HS-5 (cell line): ENCODE data around the gene TPM1.

Experiments used
- DNase-seq: peaks from one replicate; pipeline ENCODE4 v3.0.0-alpha.2; 2012; ENCODE audit warnings: low read depth

The TPM1 gene

DNA sequence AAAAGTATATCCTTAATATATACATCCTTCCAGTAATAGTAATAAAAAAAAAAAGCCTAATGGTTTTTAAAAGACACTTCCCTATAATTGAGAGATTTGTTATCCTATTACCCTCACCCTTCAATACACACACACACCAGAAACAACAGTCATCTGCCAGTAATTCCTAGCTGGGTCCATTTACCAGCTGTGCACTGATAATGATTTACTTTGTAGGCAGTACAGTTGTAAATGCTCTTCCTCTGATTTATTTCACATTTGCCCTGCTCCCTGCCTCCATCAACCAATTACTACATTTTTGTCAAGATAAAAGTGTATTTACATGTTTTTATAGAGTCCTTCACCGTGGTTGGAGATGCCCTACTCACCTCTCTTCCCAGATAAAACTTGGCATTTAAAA lies 12.4 kb downstream of the TPM1 start:
- DNase-seq: no peak

DNA sequence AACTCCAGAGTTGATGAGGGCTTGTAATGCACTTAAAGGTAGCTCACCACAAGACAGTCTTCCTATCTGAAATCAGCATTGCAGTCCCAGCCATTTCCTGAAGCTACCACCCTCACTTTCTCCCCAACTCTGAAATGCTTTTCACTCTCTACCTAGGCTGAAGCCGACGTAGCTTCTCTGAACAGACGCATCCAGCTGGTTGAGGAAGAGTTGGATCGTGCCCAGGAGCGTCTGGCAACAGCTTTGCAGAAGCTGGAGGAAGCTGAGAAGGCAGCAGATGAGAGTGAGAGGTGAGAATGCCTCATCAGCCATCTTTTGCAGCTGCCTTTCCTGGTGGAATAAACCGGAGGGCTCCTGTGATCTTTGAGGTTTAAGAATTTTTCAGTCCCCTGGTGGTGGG lies 14.3 kb downstream of the TPM1 start:
- DNase-seq: no peak

- no peak for DNase-seq
Measured at GRCh38 chr15:63057468-63058345, 15.2 kb downstream of the TPM1 start.

- DNase-seq: no peak
Measured at GRCh38 chr15:63059075-63059474, 16.5 kb downstream of the TPM1 start.

DNA sequence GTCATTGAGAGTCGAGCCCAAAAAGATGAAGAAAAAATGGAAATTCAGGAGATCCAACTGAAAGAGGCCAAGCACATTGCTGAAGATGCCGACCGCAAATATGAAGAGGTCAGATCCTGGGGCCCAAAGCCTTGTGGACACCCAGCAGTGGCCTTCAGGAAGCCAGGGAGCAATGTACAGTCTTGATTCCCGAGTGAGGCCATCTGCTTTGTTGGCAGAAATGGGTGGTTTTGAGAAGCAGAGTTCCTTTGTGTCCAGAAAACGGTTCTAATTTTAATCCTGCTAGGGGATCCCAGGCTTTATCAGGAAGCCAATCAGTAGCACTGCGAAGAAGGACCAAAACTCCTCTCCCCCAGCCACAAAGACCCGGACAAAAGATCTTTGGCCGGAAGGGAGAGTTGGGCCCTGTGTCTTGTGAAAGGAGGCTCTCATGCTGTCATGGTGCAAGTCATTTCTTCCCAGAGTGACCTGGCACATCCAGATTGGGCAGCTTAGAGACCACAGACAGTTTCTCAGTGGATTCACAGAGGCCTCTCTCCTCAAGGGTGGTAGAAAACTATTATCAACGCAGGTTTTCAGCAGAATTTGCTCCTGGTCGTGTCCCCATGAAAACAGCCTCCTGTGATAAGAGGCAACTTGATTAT lies 17.1 kb downstream of the TPM1 start:
- DNase-seq: no peak

DNA sequence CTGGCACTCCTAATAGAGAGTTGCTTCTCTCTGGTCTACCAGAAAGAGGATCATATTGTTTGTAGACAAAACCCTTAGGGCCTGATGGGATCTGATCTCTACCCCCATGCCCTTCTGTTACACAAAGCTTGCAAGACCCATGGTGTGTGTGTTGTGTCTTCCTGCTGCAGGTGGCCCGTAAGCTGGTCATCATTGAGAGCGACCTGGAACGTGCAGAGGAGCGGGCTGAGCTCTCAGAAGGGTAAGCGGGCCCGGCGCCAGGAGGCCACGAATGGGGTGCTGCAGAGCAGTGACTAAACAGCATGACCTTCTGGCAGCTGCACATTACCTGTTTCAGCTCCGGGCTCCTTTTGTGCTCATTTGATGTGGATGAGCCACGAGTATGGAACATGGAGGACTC lies 18.2 kb downstream of the TPM1 start:
- no peak for DNase-seq

DNA sequence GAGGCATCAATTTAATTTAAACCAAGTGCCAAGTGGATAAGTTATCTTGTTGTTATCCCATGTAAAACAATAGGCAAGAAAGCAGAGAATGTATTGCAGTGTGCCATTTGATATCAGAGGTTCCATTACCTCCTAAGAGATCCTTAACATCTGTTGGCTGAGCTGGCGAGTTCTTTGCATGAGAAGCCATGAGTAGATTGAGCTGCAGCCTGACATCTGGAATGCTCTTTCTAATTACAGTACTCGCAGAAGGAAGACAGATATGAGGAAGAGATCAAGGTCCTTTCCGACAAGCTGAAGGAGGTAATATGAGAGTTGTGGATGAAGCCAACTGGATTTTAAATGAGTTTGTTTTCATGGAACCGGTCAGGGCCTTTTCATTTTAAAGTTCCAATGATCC lies 19.4 kb downstream of the TPM1 start:
- DNase-seq: no peak

GRCh38 chr15:63063164-63063756 lies 20.7 kb downstream of the TPM1 start:
- DNase-seq: no peak

DNA sequence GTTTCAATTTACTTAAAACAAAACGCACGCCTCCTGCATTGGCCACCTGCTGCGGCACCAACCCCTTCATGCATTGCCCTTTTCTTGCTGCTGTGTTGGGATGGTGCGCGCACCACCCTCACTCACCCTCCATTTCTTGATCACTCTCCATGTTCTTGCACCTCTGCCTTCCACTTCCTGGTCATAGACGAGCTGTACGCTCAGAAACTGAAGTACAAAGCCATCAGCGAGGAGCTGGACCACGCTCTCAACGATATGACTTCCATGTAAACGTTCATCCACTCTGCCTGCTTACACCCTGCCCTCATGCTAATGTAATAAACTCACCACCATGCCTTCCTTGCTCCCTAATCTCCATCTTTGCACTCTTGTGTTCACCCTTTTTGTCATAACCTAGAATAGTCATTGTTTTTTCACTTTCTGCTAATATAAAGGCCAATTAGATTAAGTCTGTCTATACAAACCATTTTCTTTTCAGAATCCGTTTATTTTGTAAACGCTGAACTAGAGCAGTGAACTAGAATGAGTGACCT lies 21.4 kb downstream of the TPM1 start:
- no peak for DNase-seq

DNA sequence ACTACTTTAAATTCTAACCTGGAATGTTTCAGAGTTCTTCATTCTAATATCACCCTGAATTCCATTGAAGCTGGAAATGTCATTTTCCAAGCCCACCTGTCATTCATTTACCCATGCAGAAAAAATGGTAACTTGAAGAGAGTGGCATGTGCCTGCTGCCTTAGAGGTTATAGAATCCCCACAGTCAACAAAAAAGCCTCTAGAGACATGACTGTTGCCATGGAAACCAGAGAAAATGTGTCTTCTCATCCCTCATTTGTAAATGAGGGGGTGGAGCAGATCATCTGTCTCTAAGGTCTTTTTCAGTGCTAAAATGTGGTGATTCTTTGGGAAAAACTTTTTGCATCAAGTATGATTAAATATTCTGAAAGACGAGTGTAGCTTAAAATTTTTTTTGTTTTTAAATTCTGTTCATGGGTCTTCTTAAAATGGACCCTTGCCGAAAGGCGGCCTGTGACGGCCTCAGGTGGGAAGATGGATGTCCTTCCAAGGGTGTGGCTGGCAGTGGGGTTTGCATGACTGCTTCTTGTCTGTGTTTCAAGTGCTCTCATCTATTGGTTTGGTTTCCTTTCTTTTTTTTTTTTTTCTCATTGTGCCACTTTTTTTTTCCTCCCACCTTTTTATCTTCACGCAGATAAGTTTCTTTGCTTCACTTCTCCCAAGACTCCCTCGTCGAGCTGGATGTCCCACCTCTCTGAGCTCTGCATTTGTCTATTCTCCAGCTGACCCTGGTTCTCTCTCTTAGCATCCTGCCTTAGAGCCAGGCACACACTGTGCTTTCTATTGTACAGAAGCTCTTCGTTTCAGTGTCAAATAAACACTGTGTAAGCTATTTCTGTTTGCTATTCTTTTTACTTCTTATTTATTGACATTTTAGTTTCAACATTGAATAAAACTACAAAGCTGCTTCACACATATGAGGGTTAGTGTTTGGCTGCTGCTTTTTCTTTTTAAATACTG lies 23.0 kb downstream of the TPM1 start:
- DNase-seq: no peak

DNA sequence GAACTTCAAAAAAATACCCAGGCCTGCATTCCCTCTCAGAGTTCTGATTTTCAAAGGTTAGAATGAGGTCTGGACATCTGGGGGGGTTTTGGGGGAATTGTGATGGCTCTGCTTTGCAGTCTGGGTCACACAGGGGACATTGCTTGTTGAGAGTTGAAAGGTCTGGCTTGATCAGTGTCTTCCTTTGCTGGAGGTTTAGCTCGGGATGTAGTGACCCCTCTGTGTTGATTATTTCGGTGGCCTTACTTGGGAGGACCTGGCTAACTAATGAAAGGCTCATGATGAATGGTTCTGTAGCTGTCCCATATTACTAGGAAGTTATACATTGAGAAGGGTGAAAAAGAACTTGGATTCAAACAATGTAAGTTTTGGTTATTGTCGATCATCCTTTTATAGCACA lies 23.7 kb downstream of the TPM1 start:
- DNase-seq: no peak

GRCh38 chr15:63067306-63067705 lies 24.8 kb downstream of the TPM1 start:
- DNase-seq: no peak

DNA sequence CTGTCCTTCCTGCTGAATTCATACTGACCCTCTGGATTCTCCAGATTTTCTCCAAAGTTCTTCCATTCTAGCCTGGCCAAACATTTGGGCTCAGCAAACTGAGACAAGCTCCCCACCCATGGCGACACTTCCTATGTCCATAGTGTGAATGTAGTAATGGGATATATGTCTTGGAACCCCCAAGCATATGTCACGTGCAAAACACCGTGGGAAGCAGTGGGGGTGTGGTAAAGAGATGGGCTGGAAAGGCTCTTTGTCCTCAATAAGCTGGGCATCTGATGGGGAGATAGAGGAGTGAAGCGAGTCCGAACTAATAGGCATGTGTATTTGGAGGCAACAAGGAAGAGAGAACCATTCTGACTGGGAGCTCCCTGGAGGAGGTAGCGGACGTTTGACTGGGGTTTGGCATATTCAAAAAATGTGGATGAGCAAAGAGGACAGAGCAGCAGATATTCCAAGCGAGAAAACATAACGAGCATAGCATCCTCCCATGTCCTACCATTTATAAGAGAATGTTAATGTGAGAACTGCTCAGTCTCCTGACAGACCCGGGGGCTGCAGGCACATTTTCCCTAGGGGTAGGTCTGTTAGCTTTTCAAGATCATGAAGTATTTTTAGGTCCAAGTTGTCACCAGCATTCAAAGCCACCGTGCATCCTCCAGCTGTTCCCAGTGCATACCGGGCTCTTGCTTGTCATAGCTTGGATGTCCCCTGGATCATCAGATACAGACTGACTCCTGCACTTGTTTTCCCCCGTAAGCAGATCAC lies 25.6 kb downstream of the TPM1 start:
- no peak for DNase-seq

DNA sequence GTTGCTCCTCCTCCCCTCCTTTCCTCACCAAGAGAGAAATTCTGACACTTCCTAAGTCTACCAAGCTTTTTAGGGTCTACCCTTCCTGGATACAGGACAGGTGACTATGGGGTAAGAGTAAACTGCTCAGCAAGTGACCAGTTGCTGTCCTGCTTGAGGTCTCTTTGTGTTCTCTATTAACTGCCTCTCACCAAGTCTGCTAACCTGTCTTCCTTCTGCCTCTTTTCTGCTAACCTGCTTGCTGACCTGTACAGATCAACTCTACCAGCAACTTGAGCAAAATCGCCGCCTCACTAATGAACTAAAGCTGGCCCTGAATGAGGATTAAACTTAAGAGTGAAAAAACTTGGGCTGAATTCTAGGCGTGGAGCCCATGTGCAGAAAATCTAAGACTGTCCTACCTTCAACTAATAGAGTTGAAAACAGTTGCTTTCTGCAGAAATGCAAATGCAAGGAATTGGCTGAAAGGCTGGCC lies 27.1 kb downstream of the TPM1 start:
- no peak for DNase-seq

GRCh38 chr15:63070681-63071129 lies 28.2 kb downstream of the TPM1 start:
- no peak for DNase-seq

DNA sequence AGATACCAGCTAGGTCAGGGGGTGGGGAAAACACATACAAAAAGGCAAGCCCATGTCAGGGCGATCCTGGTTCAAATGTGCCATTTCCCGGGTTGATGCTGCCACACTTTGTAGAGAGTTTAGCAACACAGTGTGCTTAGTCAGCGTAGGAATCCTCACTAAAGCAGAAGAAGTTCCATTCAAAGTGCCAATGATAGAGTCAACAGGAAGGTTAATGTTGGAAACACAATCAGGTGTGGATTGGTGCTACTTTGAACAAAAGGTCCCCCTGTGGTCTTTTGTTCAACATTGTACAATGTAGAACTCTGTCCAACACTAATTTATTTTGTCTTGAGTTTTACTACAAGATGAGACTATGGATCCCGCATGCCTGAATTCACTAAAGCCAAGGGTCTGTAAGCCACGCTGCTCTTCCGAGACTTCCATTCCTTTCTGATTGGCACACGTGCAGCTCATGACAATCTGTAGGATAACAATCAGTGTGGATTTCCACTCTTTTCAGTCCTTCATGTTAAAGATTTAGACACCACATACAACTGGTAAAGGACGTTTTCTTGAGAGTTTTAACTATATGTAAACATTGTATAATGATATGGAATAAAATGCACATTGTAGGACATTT lies 28.9 kb downstream of the TPM1 start:
- no peak for DNase-seq

DNA sequence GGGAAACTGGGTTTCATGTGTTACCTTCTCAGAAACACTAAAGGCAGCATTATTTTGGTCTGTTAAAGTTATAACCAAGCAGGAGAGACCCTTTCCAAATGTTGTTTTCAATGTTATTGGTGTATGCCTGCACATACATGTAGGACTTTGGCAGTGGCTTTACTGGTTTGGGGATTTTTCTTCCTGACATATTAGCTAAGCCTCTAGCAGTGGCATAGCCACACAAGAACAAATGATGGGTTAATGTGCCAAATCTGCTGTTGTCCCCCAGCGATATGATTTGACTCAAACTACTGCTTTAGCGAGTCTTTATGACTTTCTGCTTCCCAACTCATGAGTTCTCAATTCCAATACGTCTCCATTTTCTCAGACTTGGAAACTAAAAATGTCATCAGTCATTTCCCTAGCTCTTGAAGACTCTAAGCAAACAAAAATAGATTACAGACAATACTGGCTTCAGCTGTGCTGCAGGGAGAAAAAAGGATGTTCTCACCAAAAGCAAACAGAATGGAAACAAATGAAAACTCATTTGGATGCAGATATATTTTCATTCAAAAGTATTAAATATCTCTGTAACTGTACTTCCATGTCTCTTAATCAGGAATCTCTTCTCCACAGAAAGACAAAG lies 29.6 kb downstream of the TPM1 start:
- DNase-seq: no peak

DNA sequence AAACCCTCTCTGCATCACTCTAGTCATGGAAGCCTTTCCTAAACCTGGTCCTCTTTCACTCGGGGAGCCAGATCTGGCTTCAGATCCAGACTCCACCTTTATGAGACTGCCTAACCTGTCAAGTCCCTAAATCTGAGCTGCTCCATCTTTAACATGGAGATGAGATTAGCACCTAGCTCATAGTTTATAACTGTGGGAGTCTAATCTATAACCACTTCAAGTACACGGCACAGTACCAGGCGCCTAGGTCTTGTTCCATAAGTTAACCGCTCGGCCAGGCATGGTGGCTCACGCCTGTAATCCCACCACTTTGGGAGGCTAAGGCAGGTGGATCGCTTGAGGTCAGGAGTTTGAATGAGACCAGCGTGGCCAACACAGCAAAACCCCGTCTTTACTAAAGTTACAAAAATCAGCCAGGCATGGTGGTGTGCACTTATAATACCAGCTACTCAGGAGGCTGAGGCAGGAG lies 30.3 kb downstream of the TPM1 start:
- DNase-seq: no peak

DNA sequence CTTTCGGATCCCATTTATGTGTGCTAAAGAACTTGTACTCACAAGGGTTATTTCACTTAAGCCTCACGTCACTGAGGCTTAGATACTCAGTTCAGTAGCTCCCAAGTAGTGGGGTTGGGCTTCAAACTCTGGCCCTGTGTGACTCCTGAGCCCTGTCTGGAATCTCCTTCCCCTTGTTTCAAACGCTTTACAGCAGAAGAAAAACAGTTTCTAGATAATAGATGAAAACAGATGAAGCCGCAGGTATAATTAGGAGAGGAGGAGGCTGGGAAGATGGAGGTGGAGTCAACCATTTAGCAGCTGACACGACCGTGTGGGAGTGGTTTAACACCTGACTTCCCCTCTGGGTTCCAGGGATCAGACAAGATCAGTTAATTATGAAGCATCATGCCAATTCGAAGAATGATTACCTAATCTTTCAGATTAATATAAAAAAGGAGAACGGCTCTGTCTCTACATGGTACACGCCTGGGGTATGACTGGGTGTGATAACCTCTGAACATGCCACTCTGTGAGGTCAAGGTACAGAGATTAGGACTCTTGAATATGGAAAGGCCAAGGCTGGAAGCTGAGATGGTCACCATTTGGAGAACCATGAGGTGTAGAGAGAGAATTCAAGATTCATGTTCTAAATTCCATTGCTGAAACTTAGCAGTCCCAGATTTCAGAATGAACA lies 31.1 kb downstream of the TPM1 start:
- no peak for DNase-seq
